Prostate gland (tissue), 2 donors: ENCODE data around the gene HIVEP2.

Experiments
- CTCF ChIP-seq, 4 experiments: fragments of 200-600 bp in 2 of 4; fragments of 450-650 bp in 2 of 4; sonication (generic) in 2 of 4; IDR thresholded peaks; 1 replicate in 3 of 4; 2 replicates in 1 of 4; pipeline ENCODE4 v1.5.1; 2016 to 2019; ENCODE audit warnings: antibody characterized with exemption in 4 of 4, mild to moderate bottlenecking in 2 of 4, moderate library complexity in 2 of 4
- POLR2A ChIP-seq: fragments of 450-650 bp; IDR thresholded peaks from one replicate; pipeline ENCODE4 v1.6.1; 2016; ENCODE audit warnings: antibody characterized with exemption, mild to moderate bottlenecking
- POLR2AphosphoS5 ChIP-seq: sonication (generic); formaldehyde crosslinking; IDR thresholded peaks from one replicate; pipeline ENCODE4 v1.6.1; 2017; ENCODE audit warnings: antibody characterized with exemption

DNA sequence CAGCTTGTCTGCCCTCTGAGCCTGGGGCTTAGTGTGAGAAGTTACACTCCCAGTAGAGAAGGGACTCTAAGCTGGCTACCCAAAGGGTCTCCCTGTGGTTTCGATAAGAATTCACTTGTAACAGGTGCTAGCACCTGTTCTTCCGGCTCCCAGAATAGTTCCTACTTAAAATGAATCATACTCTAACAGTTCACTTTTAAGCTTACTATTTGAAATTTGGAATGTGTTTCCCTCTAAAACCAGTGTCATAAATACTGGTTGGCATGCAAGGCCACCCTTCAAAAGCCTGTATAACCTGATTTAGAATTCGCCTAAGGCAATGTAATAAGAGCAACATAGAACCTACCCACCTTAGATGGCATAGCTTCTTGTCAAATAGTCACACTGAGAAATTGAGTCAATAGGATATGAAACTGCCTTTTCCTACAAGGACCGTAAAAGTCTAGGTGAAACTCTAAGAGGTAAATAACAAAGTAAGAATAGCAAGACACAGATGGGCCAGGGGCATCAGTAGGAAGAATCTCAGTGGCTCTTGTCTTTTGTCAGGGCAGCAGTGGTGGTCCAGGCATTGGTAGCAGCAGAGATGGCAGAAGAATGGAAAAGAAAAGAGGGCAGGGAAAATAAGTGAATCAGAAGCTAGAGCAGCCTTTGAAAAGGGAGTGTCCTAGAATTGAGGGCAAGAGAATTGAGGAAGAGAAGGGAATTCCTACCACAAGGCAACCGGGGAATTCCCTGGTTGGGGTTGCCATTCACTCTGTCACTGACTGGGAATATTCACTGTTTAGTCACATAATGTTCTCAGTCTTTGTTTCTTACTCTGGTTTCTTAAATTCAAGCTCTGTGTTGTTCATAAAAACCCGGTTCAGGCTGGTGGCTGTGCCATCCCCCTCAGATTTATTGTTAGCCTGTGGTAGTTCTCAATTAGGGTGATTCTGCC, 91.5 kb downstream of the HIVEP2 start:
- TF ChIP-seq POLR2A, result no peak
- no peak for TF ChIP-seq POLR2AphosphoS5
- no peak for TF ChIP-seq CTCF (IDR thresholded peaks at IDR 0.05)
